Esophagus muscularis mucosa (tissue), 4 donors: ENCODE data around the gene DEPDC1B.

Experiments used
- CTCF ChIP-seq, 3 experiments: fragments of 200-600 bp in 2 of 3; fragments of 450-650 bp in 1 of 3; sonication (generic) in 2 of 3; IDR thresholded peaks; one replicate each; pipeline ENCODE4 v1.5.1; 2017 to 2019; ENCODE audit warnings: antibody characterized with exemption in 3 of 3, mild to moderate bottlenecking in 2 of 3, moderate library complexity in 1 of 3
- EP300 ChIP-seq: sonication (generic); formaldehyde crosslinking; IDR thresholded peaks from one replicate; pipeline ENCODE4 v1.6.1; 2017; ENCODE audit warnings: antibody characterized with exemption
- POLR2A ChIP-seq: fragments of 450-650 bp; IDR thresholded peaks from one replicate; pipeline ENCODE4 v1.6.1; 2017; ENCODE audit warnings: antibody characterized with exemption, moderate library complexity, mild to moderate bottlenecking, low read depth

DNA sequence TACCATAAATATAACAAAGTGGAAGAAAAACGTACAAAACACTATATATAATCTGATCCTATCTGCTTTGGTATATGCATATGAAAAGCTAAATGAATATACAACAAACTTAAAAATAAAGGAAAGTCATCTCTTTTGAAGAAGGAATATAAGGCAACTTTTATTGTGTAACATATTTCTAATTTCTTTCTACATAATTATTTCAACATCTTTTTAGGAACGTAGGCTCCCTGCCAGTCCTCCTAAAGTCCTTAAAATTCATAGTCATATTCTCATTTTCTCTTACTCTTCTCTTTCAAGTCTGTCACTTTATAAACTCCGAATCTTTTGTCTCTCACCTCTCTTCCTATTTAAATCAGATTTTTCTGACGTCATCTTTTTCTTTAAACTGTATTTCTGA, 9.6 kb downstream of the DEPDC1B start:
- TF ChIP-seq POLR2A (no peak), CTCF (IDR thresholded peaks at IDR 0.05) (no peak), EP300 (no peak)
